PC-9 (cell line): ENCODE data around the gene RBMS1.

Source experiments
- EZH2 ChIP-seq: fragments of 200-600 bp; sonication (generic); IDR thresholded peaks from 2 replicates; pipeline ENCODE4 v1.8.0; 2017; ENCODE audit warnings: antibody characterized with exemption, low read depth
- TF ChIP-seq, protein P1 (sequence below): fragments of 200-600 bp; sonication (generic); conservative IDR thresholded peaks from 2 replicates; pipeline ENCODE4 v1.6.1; 2017; ENCODE audit warnings: mixed run types, antibody characterized with exemption, mild to moderate bottlenecking, moderate library complexity

DNA sequence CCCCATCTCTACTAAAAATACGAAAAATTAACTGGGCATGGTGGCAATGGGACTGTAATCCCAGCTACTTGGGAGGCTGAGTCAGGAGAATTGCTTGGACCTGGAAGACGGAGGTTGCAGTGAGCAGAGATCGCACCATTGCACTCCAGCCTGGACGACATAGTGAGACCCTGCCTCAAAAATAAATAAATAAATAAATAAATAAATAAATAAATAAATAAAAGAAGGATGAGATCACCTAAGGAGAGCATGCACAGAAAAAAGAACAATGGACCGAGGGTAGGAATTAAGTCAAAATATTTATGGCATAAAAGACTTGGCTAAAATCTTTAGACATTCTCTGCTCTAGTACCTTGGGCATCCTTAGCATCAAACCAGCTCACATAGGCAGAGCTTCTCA, 8.9 kb upstream of the RBMS1 start:
- TF ChIP-seq, protein P1, sequence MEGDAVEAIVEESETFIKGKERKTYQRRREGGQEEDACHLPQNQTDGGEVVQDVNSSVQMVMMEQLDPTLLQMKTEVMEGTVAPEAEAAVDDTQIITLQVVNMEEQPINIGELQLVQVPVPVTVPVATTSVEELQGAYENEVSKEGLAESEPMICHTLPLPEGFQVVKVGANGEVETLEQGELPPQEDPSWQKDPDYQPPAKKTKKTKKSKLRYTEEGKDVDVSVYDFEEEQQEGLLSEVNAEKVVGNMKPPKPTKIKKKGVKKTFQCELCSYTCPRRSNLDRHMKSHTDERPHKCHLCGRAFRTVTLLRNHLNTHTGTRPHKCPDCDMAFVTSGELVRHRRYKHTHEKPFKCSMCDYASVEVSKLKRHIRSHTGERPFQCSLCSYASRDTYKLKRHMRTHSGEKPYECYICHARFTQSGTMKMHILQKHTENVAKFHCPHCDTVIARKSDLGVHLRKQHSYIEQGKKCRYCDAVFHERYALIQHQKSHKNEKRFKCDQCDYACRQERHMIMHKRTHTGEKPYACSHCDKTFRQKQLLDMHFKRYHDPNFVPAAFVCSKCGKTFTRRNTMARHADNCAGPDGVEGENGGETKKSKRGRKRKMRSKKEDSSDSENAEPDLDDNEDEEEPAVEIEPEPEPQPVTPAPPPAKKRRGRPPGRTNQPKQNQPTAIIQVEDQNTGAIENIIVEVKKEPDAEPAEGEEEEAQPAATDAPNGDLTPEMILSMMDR = no peak
- TF ChIP-seq EZH2 = no peak
